HG03457 (cell line): Measurements from ENCODE around the gene ACBD3.

Experiments
- ATAC-seq: cut with Tn5 transposase; IDR thresholded peaks from one replicate; pipeline ENCODE4 v1.9.1; 2021; ENCODE audit warnings: moderate number of reproducible peaks; ENCODE audit not compliant: unreplicated experiment

Gene ACBD3

DNA sequence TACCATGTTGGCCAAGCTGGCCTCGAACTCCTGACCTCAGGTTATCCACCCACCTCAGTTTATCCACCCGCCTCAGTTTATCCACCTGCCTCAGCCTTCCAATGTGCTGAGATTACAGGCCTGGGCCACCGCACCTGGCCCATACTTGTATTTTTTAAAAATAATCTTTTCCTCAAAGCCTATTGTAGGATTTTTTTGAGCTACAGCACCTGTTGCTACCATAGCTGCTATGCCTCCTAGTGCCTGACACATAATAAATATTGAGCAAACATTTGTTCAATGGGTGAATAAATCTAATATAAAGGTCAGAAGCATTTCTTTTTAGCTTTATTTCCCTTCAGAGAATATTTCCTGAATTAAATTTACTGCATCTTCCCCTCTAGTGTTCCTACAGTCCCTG is 15.7 kb upstream of the ACBD3 start:
- ATAC-seq, result no peak

DNA sequence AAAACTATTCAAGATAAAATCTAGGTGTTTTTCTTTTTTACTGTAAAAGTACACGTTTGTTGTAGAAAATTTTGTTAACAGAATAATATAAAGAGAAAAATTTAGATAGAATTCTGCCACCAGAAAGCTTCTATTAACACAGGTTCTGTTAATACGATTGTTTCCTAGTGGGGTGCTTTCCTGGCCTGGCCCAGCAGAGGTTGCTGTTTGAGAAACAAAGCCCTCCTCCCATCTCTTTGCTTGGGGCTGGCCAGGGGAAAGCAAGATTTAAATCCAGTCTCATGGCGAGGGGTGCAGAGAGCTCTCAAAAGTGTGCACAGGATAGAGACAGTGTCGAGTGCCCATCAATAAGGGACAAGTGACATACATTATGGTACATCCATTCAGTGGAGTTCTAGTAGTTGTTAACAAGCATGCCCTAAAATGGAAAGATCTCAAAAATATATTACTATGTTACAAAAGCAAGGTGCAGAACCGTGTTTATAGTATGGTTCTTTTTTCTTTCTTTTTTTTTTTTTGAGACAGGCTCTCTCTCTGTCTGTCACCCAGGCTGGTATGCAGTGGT is 14.6 kb upstream of the ACBD3 start:
- peak; percentile 58 for ATAC-seq

DNA sequence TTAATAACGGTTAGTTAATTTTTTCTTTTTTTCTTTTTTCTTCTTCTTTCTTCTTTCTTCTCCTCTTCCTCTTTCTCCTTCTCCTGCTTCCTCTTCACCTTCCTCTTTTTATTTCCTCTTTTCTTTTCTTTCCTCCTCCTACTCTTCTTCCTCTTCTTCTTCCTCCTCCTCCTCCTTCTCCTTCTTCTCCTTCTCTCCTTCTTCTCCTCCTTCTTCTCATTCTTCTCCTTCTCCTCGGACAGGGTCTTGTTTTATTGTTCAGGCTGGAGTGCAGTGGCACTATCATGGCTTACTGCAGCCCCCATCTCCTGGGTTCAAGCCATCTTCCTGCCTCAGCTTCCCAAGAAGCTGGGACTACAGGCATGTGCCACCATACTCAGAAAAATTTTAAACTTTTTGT is 13.4 kb upstream of the ACBD3 start:
- ATAC-seq, result no peak

DNA sequence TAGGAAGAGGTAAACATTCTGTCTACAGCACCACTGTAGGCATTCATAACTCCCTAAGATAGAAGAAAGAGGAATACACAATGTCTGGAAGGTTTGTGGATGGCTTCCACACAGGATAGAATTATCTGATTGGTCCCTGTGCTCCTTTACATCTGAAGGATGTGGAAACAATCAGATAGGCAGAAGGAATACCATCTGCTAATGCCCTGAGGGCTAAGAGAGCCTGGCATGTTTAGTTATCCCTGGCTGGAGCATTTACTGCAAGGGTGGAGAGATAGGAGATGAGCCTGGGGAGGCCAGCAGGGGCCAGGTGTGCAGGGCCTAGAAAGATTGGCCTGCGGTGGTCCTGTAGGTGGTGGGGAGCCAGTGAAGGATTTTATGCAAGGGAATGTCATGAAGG is 8.6 kb upstream of the ACBD3 start:
- ATAC-seq, result no peak

DNA sequence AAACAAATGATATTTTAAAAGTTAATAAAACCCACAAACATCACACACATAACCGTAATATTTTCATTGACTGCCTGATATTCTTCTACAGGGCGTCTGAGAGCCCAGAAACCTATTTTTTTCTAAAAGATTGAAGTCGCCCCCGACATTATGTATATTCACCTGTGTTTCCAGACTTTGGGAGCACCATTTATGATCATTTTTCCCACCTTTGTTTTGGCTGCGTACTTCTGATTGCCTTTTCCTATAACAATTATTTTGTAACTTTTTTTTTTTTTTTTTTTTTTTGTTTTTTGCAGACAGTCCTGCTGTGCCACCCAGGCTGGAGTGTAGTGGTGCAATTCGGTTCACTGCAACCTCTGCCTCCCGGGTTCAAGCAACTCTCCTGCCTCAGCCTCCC is 839 bp upstream of the ACBD3 start:
- no peak for ATAC-seq

DNA sequence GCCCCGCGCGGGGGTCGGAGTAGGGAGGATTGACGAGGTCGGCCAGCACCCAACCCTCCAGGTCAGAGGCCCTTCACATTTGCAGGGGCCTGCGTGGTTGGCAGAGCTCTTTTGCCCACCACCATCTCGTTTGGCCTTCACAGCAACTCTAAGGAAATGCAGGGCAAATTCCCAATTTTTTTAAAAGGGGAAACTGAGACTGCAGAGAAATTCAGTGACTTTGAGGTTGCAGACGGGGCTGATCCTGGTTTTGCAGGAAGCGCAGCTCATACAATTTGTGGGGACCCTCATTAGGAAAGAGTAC is 430 bp upstream of the ACBD3 start:
- no peak for ATAC-seq

DNA sequence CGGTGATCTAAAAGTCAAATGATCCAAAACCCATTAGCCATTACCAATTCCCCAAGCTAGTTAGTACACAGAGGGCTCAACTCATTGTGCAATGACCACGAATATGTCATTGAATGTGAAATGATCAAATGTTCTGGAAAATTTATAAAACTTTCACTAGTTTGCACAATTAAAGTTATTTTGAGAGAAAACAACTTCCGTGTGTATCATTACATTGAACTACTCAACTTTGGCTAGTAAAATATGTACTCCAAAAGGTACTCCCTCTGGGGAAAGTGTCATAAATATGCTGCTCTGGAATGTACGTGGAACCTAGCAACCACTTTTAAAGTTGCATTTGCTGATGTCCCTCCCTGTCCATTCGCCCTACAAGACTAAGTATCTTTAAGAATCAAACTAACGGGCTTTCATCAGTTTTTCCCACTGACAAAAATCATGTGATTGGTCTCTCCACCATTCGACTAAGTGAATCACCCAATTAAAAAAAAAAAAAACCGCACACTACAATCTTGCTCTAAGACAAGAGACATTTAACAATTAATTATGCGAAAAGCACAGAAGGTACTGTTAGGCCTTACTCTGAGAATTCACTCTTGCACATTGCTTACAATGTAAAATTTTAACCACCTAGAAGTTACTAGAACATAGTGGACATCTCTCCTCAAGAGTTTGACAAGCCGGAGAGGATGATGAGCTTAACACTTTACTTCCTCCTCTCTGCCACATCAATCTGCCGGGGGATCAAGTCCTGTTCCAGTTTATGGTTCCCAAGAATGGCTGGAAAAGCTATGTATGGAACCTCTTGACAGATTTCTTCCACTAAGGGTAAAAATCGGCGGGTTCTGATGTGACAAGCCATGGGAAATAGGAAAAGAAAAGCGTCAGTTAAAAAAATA is 1.2 kb downstream of the ACBD3 start:
- ATAC-seq, result no peak

DNA sequence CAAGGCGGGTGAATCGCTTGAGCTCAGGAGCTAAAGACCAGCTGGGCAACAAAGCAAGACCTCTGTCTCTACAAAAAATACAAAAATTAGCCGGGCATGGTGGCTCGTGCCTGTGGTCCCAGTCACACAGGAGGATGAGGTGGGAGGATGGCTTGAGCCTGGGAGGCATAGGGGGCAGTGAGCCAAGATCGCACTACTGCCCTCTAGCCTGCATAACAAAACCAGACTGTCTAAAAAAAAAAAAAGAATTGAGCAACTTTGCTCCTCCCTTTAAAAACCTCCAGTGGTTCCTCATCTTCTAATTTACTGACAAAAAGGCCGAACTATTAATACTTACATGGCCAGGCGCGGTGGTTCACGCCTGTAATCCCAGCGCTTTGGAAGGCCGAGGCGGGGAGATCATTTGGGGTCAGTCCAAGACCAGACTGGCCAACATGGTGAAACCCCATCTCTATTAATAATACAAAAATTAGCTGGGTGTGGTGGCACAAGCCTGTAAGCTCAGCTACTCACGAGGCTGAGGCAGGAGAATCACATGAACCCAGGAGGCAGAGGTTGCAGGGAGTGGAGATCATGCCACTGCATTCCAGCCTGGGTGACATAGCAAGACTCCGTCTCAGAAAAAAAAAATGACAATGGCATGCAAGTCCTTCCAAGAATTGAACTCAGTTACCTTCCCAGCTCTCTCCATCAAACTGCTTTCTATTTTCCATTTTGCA is 4.4 kb downstream of the ACBD3 start:
- no peak for ATAC-seq

DNA sequence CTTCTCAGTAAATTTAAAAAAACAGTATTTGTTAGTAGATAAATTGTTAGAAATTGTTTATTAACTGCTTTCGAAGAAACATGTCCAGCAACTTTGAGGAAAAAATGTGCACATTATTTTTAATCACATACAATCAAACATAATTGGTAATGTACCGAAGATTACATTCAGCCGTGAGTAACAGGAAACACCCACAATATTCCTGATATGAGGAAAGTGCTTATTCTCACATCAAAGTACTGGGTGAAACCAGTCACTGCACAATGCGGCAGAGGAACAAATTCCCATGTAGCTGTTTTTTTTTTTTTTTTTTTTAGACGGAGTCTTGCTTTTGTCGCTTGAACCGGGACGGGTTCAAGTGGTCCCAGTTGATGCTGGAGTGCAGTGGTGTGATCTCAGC is 9.7 kb downstream of the ACBD3 start:
- ATAC-seq, result no peak

DNA sequence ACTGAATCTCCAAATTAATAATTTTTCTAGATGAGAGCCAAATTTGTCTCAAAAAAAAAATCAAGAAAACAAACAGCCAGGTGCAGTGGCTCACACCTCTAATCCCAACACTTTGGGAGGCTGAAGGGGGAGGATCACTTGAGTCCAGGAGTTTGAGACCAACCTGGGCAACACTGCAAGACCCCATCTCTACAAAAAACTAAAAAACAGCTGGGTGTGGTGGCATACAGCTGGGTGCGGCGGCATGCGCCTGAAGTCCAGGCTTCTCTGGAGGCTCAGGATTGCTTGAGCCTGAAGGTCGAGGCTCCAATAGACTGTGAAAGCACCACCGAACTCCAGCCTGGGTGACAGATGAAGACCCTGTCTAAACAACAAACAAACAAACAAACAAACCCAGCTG is 14.0 kb downstream of the ACBD3 start:
- ATAC-seq, result no peak

DNA sequence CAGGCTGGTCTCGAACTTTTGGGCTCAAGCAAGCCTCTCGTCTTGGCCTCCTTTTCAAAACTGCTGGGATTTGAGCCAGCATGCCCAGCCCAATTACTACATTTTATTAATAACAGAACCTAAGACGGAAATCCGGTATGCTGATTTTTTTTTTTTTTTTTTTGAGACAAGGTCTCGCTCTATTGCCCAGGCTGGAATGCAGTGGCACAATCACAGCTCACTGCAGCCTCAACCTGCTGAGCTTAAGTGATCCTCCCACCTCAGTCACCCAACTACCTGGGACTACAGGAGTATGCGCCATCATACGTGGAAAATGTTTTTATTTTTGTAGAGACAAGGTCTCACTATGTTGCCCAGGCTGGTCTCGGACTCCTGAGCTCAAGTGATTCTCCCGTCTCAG is 20.2 kb downstream of the ACBD3 start:
- no peak for ATAC-seq

DNA sequence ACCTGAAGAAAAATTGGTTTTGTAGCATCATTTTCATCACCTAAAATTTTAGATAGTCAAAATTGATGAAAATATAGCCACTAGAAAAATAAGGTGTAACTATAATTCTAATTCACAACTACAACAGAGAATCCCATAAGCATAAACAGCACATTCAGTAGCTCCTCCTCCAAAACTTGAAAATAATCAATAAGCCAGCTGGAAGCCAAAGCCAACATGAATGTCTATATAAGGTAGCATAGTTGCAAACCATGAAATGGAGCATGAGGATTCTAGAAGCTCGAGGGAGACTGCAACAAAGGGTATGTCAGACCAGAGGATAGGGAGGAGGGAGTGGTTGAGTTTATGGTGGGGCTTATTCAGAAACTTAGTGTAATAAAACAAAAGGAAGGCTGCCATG is 22.4 kb downstream of the ACBD3 start:
- no peak for ATAC-seq

DNA sequence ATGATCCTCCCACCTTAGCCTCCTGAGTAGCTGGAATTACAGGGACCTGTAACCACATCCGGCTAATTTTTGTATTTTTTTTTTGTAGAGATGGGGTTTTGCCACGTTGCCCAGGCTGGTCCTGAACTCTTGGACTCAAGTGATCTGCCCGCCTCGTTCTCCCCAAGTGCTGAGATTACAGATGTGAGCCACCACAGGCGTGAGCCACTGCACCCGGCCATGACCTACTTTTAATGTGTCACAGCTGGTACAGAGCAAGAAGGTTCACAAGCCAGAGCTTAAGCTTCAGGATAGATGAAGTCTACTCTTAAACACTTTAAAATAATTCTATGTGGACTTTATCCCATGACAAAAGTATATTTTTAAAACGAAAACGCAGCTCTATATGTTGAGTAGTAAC is 23.6 kb downstream of the ACBD3 start:
- ATAC-seq, result no peak

DNA sequence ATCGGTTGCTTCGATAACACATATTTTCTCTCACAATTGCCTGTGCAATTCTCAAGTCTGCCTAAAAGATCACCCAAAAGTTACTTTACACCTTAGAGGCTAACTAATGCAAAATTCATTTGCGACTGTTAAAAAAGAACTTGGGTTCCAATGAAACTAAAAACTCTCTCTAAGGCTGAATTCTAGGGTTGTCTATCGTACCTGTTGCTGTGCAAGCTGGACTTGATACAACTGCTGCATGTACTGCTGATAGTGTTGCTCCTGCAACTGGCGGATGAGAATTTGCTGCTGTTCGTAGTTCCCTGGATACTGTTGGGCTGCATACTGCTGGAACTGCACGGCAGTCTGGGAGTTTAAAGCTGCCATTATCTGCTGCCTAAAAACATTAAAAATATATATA is 27.6 kb downstream of the ACBD3 start:
- no peak for ATAC-seq

DNA sequence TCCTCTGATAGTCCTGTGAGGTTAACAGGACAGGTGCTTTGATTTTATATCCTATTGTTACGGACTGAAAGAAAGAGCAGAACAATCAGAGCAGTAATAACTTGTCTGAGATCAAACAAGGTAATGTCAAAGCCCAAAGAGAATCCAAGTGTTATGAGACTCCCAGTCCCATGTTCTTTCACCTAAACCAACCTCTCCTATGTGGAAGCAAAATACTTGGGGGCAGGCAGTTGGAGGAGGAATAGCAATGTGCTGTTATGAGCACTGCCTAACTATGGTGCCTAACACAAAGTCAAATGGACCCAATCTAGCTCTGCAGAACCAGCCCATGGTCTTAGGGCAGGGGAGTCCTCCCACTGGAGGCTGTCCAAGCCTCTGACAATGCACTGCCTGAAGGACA is 28.1 kb downstream of the ACBD3 start:
- ATAC-seq, result no peak

DNA sequence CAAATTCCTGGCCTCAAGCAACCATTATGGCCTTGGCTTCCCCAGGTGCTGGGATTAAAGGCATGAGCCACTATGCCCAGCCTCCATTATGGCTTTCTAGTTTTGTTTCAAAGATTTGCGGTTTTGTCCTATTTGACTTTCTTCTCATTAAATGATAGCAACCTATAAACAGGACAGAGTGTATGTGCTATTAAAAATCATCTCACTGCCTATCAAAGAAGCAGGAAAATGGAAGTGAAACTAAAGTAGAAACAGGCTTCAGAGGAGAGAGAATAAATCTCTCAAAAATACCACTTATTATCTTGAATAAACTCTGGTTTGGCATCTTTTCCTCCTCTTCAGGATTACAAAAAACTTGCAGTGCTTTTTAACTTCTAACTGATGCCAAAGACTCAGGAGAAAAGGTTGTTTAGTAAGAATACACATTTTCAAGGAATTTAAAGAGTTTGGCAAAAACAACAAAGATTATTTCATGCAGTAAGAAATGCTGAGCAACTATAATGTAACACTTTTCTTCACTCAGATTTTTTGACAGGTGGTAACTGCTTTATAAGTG is 28.7 kb downstream of the ACBD3 start:
- no peak for ATAC-seq

DNA sequence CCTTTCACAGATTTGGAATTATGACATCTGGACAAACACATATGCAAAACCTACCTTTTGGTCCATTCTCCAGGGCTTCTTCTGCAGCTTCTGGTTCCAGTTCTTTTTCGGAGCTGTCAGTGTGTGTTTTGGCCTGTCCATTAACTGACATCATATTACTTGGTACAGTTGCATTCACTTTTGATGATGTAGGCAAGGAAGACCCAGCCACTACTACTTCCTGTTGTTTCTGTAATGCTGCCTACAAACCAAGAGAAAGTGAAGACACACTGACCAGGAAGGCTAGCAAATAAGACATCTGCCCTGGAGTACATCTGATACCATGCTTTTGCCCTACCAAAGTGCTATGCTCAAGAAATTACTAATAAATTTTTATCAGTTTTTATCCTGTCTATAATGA is 31.9 kb downstream of the ACBD3 start:
- ATAC-seq, result no peak

DNA sequence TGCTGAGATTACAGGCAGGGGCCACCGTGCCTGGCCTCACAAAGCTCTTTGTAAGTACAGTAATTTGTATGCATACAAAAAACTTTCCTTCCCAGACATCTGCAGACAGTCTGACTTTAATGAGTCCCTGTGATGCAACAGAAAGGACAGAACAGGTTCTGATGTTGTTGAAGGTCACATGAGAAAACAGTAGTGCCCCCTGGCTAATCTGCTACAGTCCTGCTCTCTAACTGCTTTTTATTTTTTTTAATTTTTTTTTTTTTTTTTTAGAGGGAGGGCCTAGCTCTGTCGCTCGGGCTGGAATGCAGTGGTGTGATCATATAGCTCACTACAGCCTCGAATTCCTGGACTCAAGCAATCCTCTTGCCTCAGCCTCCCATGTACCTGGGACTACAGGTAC is 36.7 kb downstream of the ACBD3 start:
- no peak for ATAC-seq

DNA sequence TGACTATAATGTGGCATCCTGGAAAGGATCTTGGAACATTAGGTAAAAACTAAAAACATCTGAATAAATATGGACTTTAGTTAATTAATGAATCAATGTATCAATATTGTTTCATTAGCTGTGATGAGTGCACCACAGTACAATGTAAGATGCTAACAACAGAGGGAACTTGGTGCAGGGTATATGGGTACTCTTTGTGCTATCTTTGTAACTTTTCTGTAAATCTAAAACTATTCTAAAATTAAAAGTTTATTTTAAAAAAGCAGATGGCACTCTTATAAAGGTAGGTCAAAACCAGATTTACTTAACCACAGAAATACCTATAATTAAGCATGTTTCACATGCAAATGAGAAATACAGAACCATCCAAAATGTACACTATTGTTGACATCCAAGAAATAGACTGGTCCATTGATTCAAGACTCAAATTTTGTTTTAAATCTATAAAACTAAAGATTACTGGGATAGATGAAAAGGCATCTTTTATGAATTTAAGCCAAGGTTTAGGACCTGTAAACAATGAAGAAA is 38.4 kb downstream of the ACBD3 start:
- ATAC-seq, result no peak

DNA sequence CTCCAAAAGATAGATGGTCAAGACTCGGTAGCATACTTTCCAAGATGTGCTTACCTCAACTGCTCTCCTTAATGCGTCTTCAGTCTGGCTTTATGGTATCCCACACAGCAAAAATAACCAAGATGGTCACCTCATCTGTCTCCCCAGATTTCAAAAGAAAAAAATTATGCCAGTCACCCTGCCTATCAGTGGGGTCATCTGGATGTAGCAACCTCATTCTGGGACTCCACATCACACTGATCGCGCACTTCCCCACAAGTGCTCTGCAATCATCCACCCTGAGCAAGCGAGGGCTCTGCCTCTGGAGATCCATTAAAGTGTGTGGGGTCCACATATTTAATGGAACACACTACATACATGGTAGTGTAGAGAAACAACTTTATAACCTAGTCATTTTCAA is 42.5 kb downstream of the ACBD3 start:
- ATAC-seq, result no peak

DNA sequence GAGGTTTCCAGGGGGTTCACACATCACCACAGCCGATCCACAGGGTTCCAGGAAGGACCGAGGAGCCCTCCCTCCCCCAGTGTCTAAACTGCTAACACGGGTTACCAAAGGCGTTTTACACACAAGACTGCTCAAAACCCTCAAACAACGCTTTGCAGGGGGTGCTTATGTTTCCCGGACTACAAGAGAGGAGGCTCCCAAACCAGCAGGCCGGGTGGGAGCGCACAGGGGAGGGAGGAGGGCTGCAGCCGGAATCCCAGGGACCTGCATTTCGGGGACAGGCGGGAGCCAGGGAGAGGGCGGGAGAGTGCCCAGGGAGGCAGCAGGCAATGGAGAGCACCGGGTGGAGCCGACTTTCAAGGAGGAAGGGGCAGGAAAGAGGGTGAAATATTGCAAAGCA is 50.8 kb downstream of the ACBD3 start:
- no peak for ATAC-seq
